HL-60 (cell line): ENCODE data around the gene PNPLA7.

Source experiments
- DNase-seq, 2 experiments: peaks; one replicate each; pipeline ENCODE4 v3.0.0-alpha.2; 2010 to 2020; ENCODE audit warnings: low read depth in 1 of 2, low spot score in 1 of 2
- H3K27ac ChIP-seq: fragments of 250-450 bp; sonication (Bioruptor Pico); replicated peaks from 2 replicates; pipeline ENCODE4 v1.5.1; 2020; ENCODE audit warnings: mild to moderate bottlenecking, moderate library complexity
- H3K27me3 ChIP-seq: fragments of 250-450 bp; sonication (Bioruptor Pico); 2 replicates; pipeline ENCODE4 v1.5.1; 2021; ENCODE audit warnings: mild to moderate bottlenecking, moderate library complexity; ENCODE audit not compliant: insufficient read depth, poor library complexity, severe bottlenecking
- H3K4me3 ChIP-seq: replicated peaks from 2 replicates; pipeline ENCODE4 v1.5.1; 2011; ENCODE audit warnings: mild to moderate bottlenecking, control low read depth, low read length; ENCODE audit not compliant: insufficient read depth
- CTCF ChIP-seq: IDR thresholded peaks from one replicate; pipeline ENCODE4 v1.5.1; 2011; ENCODE audit warnings: low read length, control low read depth, inconsistent platforms; ENCODE audit not compliant: insufficient read depth
- GABPA ChIP-seq: IDR thresholded peaks from 2 replicates; pipeline ENCODE4 v1.6.1; 2012; ENCODE audit warnings: low read depth
- POLR2AphosphoS5 ChIP-seq: IDR thresholded peaks from 2 replicates; pipeline ENCODE4 v1.6.1; 2012; ENCODE audit warnings: low read depth
- REST ChIP-seq: IDR thresholded peaks from 2 replicates; pipeline ENCODE4 v1.6.1; 2012; ENCODE audit warnings: low read depth; ENCODE audit not compliant: insufficient replicate concordance
- SPI1 ChIP-seq: IDR thresholded peaks from 2 replicates; pipeline ENCODE4 v1.6.1; 2012; ENCODE audit warnings: low read depth, mild to moderate bottlenecking, borderline replicate concordance

The PNPLA7 gene

GRCh38 chr9:137465000-137465719 lies 85.0 kb downstream of the PNPLA7 start:
- TF ChIP-seq CTCF (no peak), SPI1 (no peak), POLR2AphosphoS5 (no peak), GABPA (no peak), REST (no peak)
- Histone ChIP-seq H3K27me3 (no peaks in the 10 kb centered on the region), H3K4me3 (no peak overlapping the region), H3K27ac (no peak overlapping the region)
- no peak for DNase-seq

- Histone ChIP-seq H3K27me3 (no peaks in the 10 kb centered on the region), H3K27ac (no peak overlapping the region), H3K4me3 (no peak overlapping the region)
- no peak for TF ChIP-seq CTCF
- DNase-seq, result no peak
Measured at GRCh38 chr9:137464291-137464999, 85.8 kb downstream of the PNPLA7 start.

DNA sequence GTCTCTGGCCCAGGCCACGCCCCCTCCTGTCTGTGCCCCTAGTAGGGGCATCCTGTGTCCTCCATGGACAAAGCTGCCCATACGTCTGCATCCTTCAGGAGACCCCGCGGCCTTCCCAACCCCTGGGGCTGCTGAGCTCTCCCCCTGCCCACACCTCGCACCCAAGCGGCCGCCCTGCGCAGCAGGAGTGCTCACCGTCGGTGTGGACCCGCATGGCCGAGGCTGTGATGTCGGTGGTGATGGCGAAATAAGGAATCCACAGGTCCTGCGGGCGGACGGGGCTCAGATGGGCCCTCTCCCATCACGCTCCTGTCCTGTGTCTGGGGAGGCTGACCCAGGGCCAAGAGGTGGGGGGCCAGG lies 86.3 kb downstream of the PNPLA7 start:
- no peak for DNase-seq
- TF ChIP-seq SPI1 (no peak), GABPA (no peak), CTCF (no peak), REST (no peak), POLR2AphosphoS5 (no peak)
- Histone ChIP-seq H3K27ac (no peak overlapping the region), H3K27me3 (no peaks in the 10 kb centered on the region), H3K4me3 (no peak overlapping the region)
